PC-3 (cell line): ENCODE results near the gene MRPL37.

Experiments
- EZH2 ChIP-seq: fragments of 300-600 bp; sonication (generic); IDR thresholded peaks from one replicate; pipeline ENCODE4 v1.6.1; 2017; ENCODE audit warnings: antibody characterized with exemption, mild to moderate bottlenecking, low read length; ENCODE audit not compliant: unreplicated experiment
- EZH2phosphoT487 ChIP-seq: fragments of 300-600 bp; sonication (generic); IDR thresholded peaks from 2 replicates; pipeline ENCODE4 v1.6.1; 2018; ENCODE audit warnings: mild to moderate bottlenecking, antibody characterized with exemption, low read length, borderline replicate concordance
- TF ChIP-seq, protein P1 (sequence below): fragments of 300-600 bp; sonication (generic); conservative IDR thresholded peaks from 2 replicates; pipeline ENCODE4 v1.5.1; 2017; ENCODE audit warnings: antibody characterized with exemption, low read depth, mild to moderate bottlenecking, low read length

DNA sequence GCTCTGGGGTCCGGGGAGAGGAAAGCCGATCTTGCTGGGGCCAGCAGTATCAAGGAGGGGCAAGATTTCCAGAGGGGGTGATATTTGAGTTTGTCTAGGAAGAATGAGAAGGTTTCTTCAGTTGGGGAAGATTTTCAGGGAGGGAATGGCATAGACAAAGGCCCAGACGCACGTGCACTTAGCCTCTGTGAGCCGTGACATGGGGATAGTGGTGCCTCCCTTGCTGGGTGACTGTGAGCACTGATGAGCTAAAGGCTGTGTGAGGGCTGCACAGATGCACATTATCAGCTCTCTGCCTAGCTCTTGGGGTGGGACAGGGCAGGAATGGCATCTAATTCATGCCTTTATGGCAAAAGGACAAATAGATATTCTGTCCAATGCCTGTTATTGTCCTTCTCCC is 49.0 kb upstream of the MRPL37 start:
- TF ChIP-seq EZH2: no peak
- TF ChIP-seq, protein P1, sequence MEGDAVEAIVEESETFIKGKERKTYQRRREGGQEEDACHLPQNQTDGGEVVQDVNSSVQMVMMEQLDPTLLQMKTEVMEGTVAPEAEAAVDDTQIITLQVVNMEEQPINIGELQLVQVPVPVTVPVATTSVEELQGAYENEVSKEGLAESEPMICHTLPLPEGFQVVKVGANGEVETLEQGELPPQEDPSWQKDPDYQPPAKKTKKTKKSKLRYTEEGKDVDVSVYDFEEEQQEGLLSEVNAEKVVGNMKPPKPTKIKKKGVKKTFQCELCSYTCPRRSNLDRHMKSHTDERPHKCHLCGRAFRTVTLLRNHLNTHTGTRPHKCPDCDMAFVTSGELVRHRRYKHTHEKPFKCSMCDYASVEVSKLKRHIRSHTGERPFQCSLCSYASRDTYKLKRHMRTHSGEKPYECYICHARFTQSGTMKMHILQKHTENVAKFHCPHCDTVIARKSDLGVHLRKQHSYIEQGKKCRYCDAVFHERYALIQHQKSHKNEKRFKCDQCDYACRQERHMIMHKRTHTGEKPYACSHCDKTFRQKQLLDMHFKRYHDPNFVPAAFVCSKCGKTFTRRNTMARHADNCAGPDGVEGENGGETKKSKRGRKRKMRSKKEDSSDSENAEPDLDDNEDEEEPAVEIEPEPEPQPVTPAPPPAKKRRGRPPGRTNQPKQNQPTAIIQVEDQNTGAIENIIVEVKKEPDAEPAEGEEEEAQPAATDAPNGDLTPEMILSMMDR: no peak
- TF ChIP-seq EZH2phosphoT487: no peak
